ENCODE measurements around the gene CFAP91. TPM values are rescaled to one million over a fixed set of nuclear protein-coding genes. Genes with fewer than 3 reads are reported as not detected.

CFAP91 gene
- total RNA-seq, 6 experiments from 2014 or later, result 0.09 to 5.7 (median 1.1) TPM

GRCh38 chr3:119717520-119717919 is 14.7 kb downstream of the CFAP91 start:
- Histone ChIP-seq H3K9me3 (no peaks in the 10 kb centered on the region), H3K4me3 (no peak overlapping the region), H3K27ac (peak overlapping the region in 2 of 3 donors; percentile 27 to 45), H3K36me3 (no peaks in the 10 kb centered on the region), H3K27me3 (no peaks in the 10 kb centered on the region), H3K4me1 (peaks cover 0 to 31% (median 20%) of the 10 kb centered on the region in 4 donors)
- DNase-seq (no peak), ATAC-seq (no peak)
- intact Hi-C loops (cut with DNase I), result no loop called here
- 58% methylated on average over 4 of the region's 5 CpGs for WGBS (ENCODE audit: insufficient coverage, low coverage, low lambda C conversion rate, missing lambda C conversion rate)
- no peak for TF ChIP-seq POLR2A (IDR thresholded peaks at IDR 0.05)
- TF ChIP-seq, protein P1, sequence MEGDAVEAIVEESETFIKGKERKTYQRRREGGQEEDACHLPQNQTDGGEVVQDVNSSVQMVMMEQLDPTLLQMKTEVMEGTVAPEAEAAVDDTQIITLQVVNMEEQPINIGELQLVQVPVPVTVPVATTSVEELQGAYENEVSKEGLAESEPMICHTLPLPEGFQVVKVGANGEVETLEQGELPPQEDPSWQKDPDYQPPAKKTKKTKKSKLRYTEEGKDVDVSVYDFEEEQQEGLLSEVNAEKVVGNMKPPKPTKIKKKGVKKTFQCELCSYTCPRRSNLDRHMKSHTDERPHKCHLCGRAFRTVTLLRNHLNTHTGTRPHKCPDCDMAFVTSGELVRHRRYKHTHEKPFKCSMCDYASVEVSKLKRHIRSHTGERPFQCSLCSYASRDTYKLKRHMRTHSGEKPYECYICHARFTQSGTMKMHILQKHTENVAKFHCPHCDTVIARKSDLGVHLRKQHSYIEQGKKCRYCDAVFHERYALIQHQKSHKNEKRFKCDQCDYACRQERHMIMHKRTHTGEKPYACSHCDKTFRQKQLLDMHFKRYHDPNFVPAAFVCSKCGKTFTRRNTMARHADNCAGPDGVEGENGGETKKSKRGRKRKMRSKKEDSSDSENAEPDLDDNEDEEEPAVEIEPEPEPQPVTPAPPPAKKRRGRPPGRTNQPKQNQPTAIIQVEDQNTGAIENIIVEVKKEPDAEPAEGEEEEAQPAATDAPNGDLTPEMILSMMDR (IDR thresholded peaks at IDR 0.05), result no peak

GRCh38 chr3:119723022-119723421 is 20.2 kb downstream of the CFAP91 start:
- no peaks in the 10 kb centered on the region for H3K4me1 ChIP-seq
- no peaks in the 10 kb centered on the region for H3K36me3 ChIP-seq
- no peak for ATAC-seq
- 47% methylated on average over 2 of the region's 2 CpGs for WGBS (ENCODE audit: insufficient coverage, low coverage, low lambda C conversion rate, missing lambda C conversion rate)
- no peak overlapping the region for H3K27ac ChIP-seq
- intact Hi-C loops (cut with DNase I), result no loop called here
- no peak for DNase-seq
- no peaks in the 10 kb centered on the region for H3K9me3 ChIP-seq
- no peak overlapping the region for H3K4me3 ChIP-seq
- TF ChIP-seq, protein P1 (IDR thresholded peaks at IDR 0.05), result no peak
- TF ChIP-seq POLR2A (IDR thresholded peaks at IDR 0.05), result no peak
- no peaks in the 10 kb centered on the region for H3K27me3 ChIP-seq

- H3K36me3 ChIP-seq, result no peaks in the 10 kb centered on the region
- no peaks in the 10 kb centered on the region for H3K27me3 ChIP-seq
- no peak overlapping the region for H3K27ac ChIP-seq
- TF ChIP-seq, protein P1 (IDR thresholded peaks at IDR 0.05), result no peak
- TF ChIP-seq POLR2A (IDR thresholded peaks at IDR 0.05), result no peak
- DNase-seq, result no peak
- no peak for ATAC-seq
- 77% methylated on average over 2 of the region's 2 CpGs for WGBS (ENCODE audit: insufficient coverage, low coverage, low lambda C conversion rate, missing lambda C conversion rate)
- intact Hi-C loops (cut with DNase I), result no loop called here
- no peaks in the 10 kb centered on the region for H3K9me3 ChIP-seq
- H3K4me3 ChIP-seq, result no peak overlapping the region
- no peaks in the 10 kb centered on the region for H3K4me1 ChIP-seq
These were observed 24.1 kb downstream of the CFAP91 start for GRCh38 chr3:119726909-119727308.

- Histone ChIP-seq H3K9me3 (no peaks in the 10 kb centered on the region), H3K27me3 (no peaks in the 10 kb centered on the region), H3K36me3 (no peaks in the 10 kb centered on the region), H3K4me1 (no peaks in the 10 kb centered on the region), H3K4me3 (no peak overlapping the region), H3K27ac (no peak overlapping the region)
- WGBS (ENCODE audit: insufficient coverage, low coverage, low lambda C conversion rate, missing lambda C conversion rate), result 91% methylated on average over 5 of the region's 6 CpGs
- no peak for ATAC-seq
- no peak for DNase-seq
- TF ChIP-seq, protein P1 (IDR thresholded peaks at IDR 0.05), result no peak
- no peak for TF ChIP-seq POLR2A (IDR thresholded peaks at IDR 0.05)
- intact Hi-C loops (cut with DNase I), result no loop called here
These were observed 27.2 kb downstream of the CFAP91 start for GRCh38 chr3:119729996-119730395.
